ENCODE results near the gene MS4A4E. TPM values are rescaled to one million over a fixed set of nuclear protein-coding genes. Genes with fewer than 3 reads are reported as not detected.

Gene MS4A4E
- total RNA-seq, 2 donors from 2014 or later, result 0.59 to 0.71 TPM

- Histone ChIP-seq H3K4me1 (no peaks in the 10 kb centered on the region), H3K36me3 (no peaks in the 10 kb centered on the region), H3K27me3 (no peaks in the 10 kb centered on the region), H3K4me3 (no peak overlapping the region), H3K27ac (no peak overlapping the region), H3K9me3 (no peaks in the 10 kb centered on the region)
- no peak for DNase-seq (ENCODE audit: low spot score)
- TF ChIP-seq, protein P1, sequence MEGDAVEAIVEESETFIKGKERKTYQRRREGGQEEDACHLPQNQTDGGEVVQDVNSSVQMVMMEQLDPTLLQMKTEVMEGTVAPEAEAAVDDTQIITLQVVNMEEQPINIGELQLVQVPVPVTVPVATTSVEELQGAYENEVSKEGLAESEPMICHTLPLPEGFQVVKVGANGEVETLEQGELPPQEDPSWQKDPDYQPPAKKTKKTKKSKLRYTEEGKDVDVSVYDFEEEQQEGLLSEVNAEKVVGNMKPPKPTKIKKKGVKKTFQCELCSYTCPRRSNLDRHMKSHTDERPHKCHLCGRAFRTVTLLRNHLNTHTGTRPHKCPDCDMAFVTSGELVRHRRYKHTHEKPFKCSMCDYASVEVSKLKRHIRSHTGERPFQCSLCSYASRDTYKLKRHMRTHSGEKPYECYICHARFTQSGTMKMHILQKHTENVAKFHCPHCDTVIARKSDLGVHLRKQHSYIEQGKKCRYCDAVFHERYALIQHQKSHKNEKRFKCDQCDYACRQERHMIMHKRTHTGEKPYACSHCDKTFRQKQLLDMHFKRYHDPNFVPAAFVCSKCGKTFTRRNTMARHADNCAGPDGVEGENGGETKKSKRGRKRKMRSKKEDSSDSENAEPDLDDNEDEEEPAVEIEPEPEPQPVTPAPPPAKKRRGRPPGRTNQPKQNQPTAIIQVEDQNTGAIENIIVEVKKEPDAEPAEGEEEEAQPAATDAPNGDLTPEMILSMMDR (IDR thresholded peaks at IDR 0.05), result no peak
These were observed 18.1 kb upstream of the MS4A4E start for GRCh38 chr11:60261014-60261413.

GRCh38 chr11:60257956-60258722, 15.2 kb upstream of the MS4A4E start:
- DNase-seq (ENCODE audit: low spot score), result no peak
- H3K27me3 ChIP-seq, result no peaks in the 10 kb centered on the region
- H3K9me3 ChIP-seq, result no peaks in the 10 kb centered on the region
- H3K4me1 ChIP-seq, result no peaks in the 10 kb centered on the region
- no peaks in the 10 kb centered on the region for H3K36me3 ChIP-seq
- no peak overlapping the region for H3K4me3 ChIP-seq
- no peak overlapping the region for H3K27ac ChIP-seq
- TF ChIP-seq, protein P1 (IDR thresholded peaks at IDR 0.05), result no peak

GRCh38 chr11:60252213-60253108, 9.5 kb upstream of the MS4A4E start:
- Histone ChIP-seq H3K4me3 (no peak overlapping the region), H3K27ac (no peak overlapping the region)

GRCh38 chr11:60251485-60252212, 8.7 kb upstream of the MS4A4E start:
- no peaks in the 10 kb centered on the region for H3K27me3 ChIP-seq
- DNase-seq (ENCODE audit: low spot score), result no peak
- no peaks in the 10 kb centered on the region for H3K36me3 ChIP-seq
- no peaks in the 10 kb centered on the region for H3K9me3 ChIP-seq
- TF ChIP-seq, protein P1 (IDR thresholded peaks at IDR 0.05), result peak; percentile 19 to 62
- no peak overlapping the region for H3K4me3 ChIP-seq
- no peak overlapping the region for H3K27ac ChIP-seq
- H3K4me1 ChIP-seq, result no peaks in the 10 kb centered on the region

More at GRCh38 chr11:60252213-60253108, 9.5 kb upstream of the MS4A4E start:
- H3K27me3 ChIP-seq, result no peaks in the 10 kb centered on the region
- no peak for DNase-seq (ENCODE audit: low spot score)
- no peaks in the 10 kb centered on the region for H3K4me1 ChIP-seq
- TF ChIP-seq, protein P1 (IDR thresholded peaks at IDR 0.05), result no peak
- no peaks in the 10 kb centered on the region for H3K9me3 ChIP-seq
- no peaks in the 10 kb centered on the region for H3K36me3 ChIP-seq

DNA sequence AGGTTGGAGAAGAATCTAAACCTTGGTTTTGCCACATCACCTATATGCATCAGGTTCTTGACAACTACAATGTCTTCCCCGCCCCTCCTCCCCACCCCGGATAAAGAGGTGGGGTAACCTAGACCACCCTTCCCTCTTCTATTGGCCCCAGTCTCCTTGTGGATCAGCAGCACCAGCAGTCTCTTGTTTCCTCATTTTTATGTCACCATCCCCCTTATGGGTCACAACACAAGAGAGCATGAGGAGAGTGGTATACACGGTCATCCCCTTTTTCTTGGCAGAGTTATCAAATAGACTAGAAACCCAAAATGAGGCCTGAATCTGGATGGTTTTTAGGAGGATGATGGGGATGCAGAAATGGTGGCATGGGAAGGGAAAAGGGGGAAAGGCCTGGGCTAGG, 1.2 kb downstream of the MS4A4E start:
- H3K4me3 ChIP-seq, result no peak overlapping the region
- H3K27me3 ChIP-seq, result no peaks in the 10 kb centered on the region
- DNase-seq (ENCODE audit: low spot score), result no peak
- H3K27ac ChIP-seq, result no peak overlapping the region
- TF ChIP-seq, protein P1 (IDR thresholded peaks at IDR 0.05), result no peak
- no peaks in the 10 kb centered on the region for H3K4me1 ChIP-seq
- no peaks in the 10 kb centered on the region for H3K9me3 ChIP-seq
- no peaks in the 10 kb centered on the region for H3K36me3 ChIP-seq

All from right atrium auricular region (tissue), 2 donors.